Osteoblast (primary cell): ENCODE results near the gene REEP3. TPM values are rescaled to one million over a fixed set of nuclear protein-coding genes. Genes with fewer than 3 reads are reported as not detected.

ENCODE experiments used
- DNase-seq: peaks from one replicate; pipeline ENCODE4 v3.0.0; 2011; ENCODE audit warnings: low spot score, mixed read lengths; ENCODE audit not compliant: insufficient read length; ENCODE audit errors: missing footprints
- H2AFZ ChIP-seq: 2 replicates; pipeline ENCODE4 v1.6.0; 2011; ENCODE audit warnings: mild to moderate bottlenecking, low read length
- H3K27ac ChIP-seq: 2 replicates; pipeline ENCODE4 v1.5.1; 2011; ENCODE audit warnings: mild to moderate bottlenecking, low read depth, low read length, moderate library complexity
- H3K27me3 ChIP-seq: 2 replicates; pipeline ENCODE4 v1.6.0; 2012; ENCODE audit warnings: mild to moderate bottlenecking, control low read depth, inconsistent platforms, low read length, moderate library complexity; ENCODE audit not compliant: insufficient read depth
- H3K36me3 ChIP-seq: 2 replicates; pipeline ENCODE4 v1.5.1; 2011; ENCODE audit warnings: mild to moderate bottlenecking, low read length, control low read depth, moderate library complexity; ENCODE audit not compliant: insufficient read depth
- H3K4me1 ChIP-seq: 2 replicates; pipeline ENCODE4 v1.5.1; 2011; ENCODE audit warnings: mild to moderate bottlenecking, low read length, control low read depth, moderate library complexity; ENCODE audit not compliant: insufficient read depth
- H3K4me2 ChIP-seq: 2 replicates; pipeline ENCODE4 v1.6.0; 2011; ENCODE audit warnings: mild to moderate bottlenecking, low read length; ENCODE audit not compliant: insufficient read depth
- H3K4me3 ChIP-seq: fragments of 200-600 bp; sonication (generic); 3 replicates; pipeline ENCODE4 v1.5.1; 2012; ENCODE audit warnings: mild to moderate bottlenecking, low read length, inconsistent platforms; ENCODE audit not compliant: insufficient read depth
- H3K79me2 ChIP-seq: 2 replicates; pipeline ENCODE4 v1.6.0; 2012; ENCODE audit warnings: mild to moderate bottlenecking, low read length, control low read depth, inconsistent platforms; ENCODE audit not compliant: insufficient read depth
- H3K9me3 ChIP-seq: 2 replicates; pipeline ENCODE4 v1.5.1; 2011; ENCODE audit warnings: low read depth, low read length, control low read depth
- H4K20me1 ChIP-seq: 2 replicates; pipeline ENCODE4 v1.6.0; 2012; ENCODE audit warnings: mild to moderate bottlenecking, low read length, control low read depth; ENCODE audit not compliant: insufficient read depth
- CTCF ChIP-seq: IDR thresholded peaks from 2 replicates; pipeline ENCODE4 v1.5.1; 2011; ENCODE audit warnings: mild to moderate bottlenecking, low read depth, low read length, moderate library complexity; ENCODE audit errors: extremely low read depth
- total RNA-seq: library from RNA; depleted of rRNA; stranded (reverse); fragments of >200 nt; gene quantifications from 2 replicates; pipeline ENCODE4 v1.2.3, GENCODE V29; 2012

REEP3 gene
- total RNA-seq, 1 donor: 71.3 TPM

DNA sequence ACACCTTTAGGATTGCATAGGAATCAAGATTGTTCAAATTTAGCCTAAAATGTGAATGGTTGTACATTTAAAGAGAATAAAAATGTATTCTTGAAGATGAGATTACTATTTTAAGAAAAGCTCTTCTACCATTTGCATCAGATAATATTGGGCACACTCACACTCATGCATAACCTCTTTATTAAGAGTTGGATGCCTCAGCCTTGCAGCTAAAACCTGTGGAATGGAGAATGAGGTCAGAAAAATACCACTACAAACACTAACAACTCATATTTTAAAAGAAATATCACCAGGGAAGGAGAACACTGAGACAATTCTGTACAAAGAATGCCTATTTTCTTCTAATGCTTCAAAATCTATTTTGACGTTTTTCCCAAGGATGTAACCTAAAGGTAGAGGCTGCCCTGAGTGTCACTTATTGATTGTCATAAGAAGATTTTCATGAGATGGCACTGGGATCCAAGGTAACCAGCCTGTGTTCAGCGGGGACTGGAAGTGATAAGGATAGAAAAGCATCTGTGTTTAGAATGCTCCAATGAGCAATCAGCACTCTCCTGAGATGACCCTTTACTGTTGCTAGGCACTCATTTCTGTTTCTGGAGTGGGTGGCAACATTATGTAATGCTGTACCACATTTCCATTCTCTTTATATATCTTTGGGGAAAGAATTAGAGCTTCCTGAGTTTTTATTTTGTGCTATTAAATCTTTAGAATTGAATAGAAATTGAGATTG is 26.6 kb downstream of the REEP3 start:
- Histone ChIP-seq H3K4me2 (no peak overlapping the region), H3K27me3 (no peaks in the 10 kb centered on the region), H3K4me3 (no peak overlapping the region), H3K4me1 (peaks cover 14% of the 10 kb centered on the region), H4K20me1 (no peaks in the 10 kb centered on the region), H2AFZ (no peak overlapping the region), H3K27ac (peak overlapping the region; percentile 55), H3K79me2 (peaks cover 69% of the 10 kb centered on the region), H3K36me3 (no peaks in the 10 kb centered on the region), H3K9me3 (no peaks in the 10 kb centered on the region)
- DNase-seq: peak; percentile 48
- no peak for TF ChIP-seq CTCF

DNA sequence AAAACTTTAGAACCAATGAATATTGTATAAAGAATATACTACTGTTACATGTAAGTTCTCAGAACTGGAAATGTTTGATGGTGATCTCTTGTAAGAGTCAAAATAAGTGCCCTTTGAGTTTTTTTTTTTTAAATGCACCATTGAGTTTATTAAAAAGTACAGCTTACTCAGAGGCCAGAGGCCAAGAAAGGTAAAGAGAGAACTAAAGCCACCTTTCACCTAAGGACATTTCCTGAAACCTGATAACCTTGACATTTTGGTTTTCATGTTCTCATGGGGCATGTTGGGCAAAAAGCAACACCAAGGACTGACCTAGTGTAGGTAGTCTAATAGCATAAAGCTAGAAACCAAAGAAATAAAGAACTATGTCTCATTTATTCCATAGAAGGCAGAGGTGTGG is 27.7 kb downstream of the REEP3 start:
- peaks cover 20% of the 10 kb centered on the region for H3K4me1 ChIP-seq
- H3K36me3 ChIP-seq: no peaks in the 10 kb centered on the region
- no peaks in the 10 kb centered on the region for H4K20me1 ChIP-seq
- no peak overlapping the region for H3K27ac ChIP-seq
- H3K4me3 ChIP-seq: no peak overlapping the region
- H3K79me2 ChIP-seq: peaks cover 60% of the 10 kb centered on the region
- H3K4me2 ChIP-seq: no peak overlapping the region
- no peaks in the 10 kb centered on the region for H3K27me3 ChIP-seq
- no peak for DNase-seq
- H2AFZ ChIP-seq: no peak overlapping the region
- no peaks in the 10 kb centered on the region for H3K9me3 ChIP-seq
- TF ChIP-seq CTCF: no peak

DNA sequence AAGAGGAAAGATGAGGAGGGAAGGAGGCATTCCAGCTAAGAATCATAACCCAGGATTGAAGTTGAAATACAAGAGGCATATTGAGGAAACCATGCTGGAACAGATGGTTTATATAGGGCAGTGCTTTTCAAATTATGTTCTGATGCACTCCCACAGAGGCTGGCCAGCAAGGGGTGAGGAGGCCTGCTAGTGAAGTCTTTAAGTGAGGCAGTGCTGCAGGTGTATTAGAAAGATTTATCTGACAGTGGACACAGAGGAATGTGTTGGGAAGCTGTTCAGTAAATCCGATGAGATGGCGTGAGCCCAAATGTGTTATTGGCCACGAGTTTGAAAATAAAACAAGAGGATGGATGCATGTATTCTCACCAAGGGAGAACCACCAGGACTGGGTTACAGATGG is 28.6 kb downstream of the REEP3 start:
- no peaks in the 10 kb centered on the region for H3K36me3 ChIP-seq
- DNase-seq: no peak
- no peak overlapping the region for H2AFZ ChIP-seq
- peaks cover 51% of the 10 kb centered on the region for H3K79me2 ChIP-seq
- no peak overlapping the region for H3K4me3 ChIP-seq
- no peak overlapping the region for H3K27ac ChIP-seq
- TF ChIP-seq CTCF: no peak
- H3K27me3 ChIP-seq: no peaks in the 10 kb centered on the region
- peaks cover 24% of the 10 kb centered on the region for H3K4me1 ChIP-seq
- H4K20me1 ChIP-seq: no peaks in the 10 kb centered on the region
- H3K9me3 ChIP-seq: no peaks in the 10 kb centered on the region
- no peak overlapping the region for H3K4me2 ChIP-seq

DNA sequence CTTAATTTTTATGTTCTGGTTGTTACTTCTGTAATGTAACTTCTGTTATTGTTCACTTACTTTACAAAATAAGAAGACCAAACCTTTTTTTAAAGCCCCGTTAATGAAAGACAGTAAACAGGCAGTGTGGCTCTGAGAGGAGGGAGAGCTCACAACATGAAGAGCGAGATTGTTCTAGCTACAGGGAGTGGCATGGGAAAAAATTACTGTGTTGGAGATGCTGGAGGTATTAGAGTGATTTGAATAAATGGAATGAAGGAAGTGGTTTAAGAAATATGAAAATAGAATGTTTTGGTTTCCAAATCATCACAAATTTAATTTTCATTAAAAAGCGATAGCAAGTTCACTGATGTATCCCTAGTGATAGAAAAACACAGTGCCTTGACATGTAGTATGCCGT is 31.8 kb downstream of the REEP3 start:
- H3K36me3 ChIP-seq: no peaks in the 10 kb centered on the region
- no peak overlapping the region for H2AFZ ChIP-seq
- H4K20me1 ChIP-seq: no peaks in the 10 kb centered on the region
- peak; percentile 74 for DNase-seq
- peak overlapping the region; percentile 93 for H3K27ac ChIP-seq
- peaks cover 38% of the 10 kb centered on the region for H3K4me1 ChIP-seq
- peak overlapping the region; percentile 33 for H3K4me3 ChIP-seq
- H3K9me3 ChIP-seq: no peaks in the 10 kb centered on the region
- H3K79me2 ChIP-seq: peaks cover 51% of the 10 kb centered on the region
- TF ChIP-seq CTCF: no peak
- peak overlapping the region; percentile 70 for H3K4me2 ChIP-seq
- H3K27me3 ChIP-seq: no peaks in the 10 kb centered on the region
